AML-193 (cell line): ENCODE measurements around the gene TMEM229A.
"Not testable (repeated sequence)": the region's sequence is repeated elsewhere in the genome, so short reads cannot be mapped to it uniquely, and the experiment has no call there.

ENCODE experiments used
- DNase-seq, 2 experiments: peaks; one replicate each; lab custom pipeline; 2025; lab: John Stamatoyannopoulos, UW

TMEM229A gene

GRCh38 chr7:124031919-124032318 is 948 bp downstream of the TMEM229A start:
- DNase-seq: no peak

- no peak for DNase-seq
Observed at GRCh38 chr7:124031406-124031805, 1.5 kb downstream of the TMEM229A start.

- DNase-seq: no peak
Observed at GRCh38 chr7:124030964-124031363, 1.9 kb downstream of the TMEM229A start.

GRCh38 chr7:124029396-124030188 is 3.3 kb downstream of the TMEM229A start:
- DNase-seq: no peak

GRCh38 chr7:124027236-124027635 is 5.6 kb downstream of the TMEM229A start:
- DNase-seq: no peak

GRCh38 chr7:124024329-124024728 is 8.5 kb downstream of the TMEM229A start:
- not testable (repeated sequence) for DNase-seq

GRCh38 chr7:124022551-124022950 is 10.3 kb downstream of the TMEM229A start:
- no peak for DNase-seq

GRCh38 chr7:124020060-124020459 is 12.8 kb downstream of the TMEM229A start:
- DNase-seq: no peak

- DNase-seq: no peak
Observed at GRCh38 chr7:124013306-124013705, 19.6 kb downstream of the TMEM229A start.

- DNase-seq: no peak
Observed at GRCh38 chr7:124012864-124013263, 20.0 kb downstream of the TMEM229A start.

- no peak for DNase-seq
Observed at GRCh38 chr7:124009321-124009720, 23.5 kb downstream of the TMEM229A start.

GRCh38 chr7:124008296-124008695 is 24.6 kb downstream of the TMEM229A start:
- DNase-seq: not testable (repeated sequence)

GRCh38 chr7:123999703-124000102 is 33.2 kb downstream of the TMEM229A start:
- DNase-seq: no peak

- no peak for DNase-seq
Observed at GRCh38 chr7:123998921-123999320, 33.9 kb downstream of the TMEM229A start.

GRCh38 chr7:123996327-123996625 is 36.6 kb downstream of the TMEM229A start:
- DNase-seq: no peak

GRCh38 chr7:123995617-123996326 is 37.1 kb downstream of the TMEM229A start:
- DNase-seq: no peak

- DNase-seq: no peak
Observed at GRCh38 chr7:123994449-123994848, 38.4 kb downstream of the TMEM229A start.

GRCh38 chr7:123993996-123994395 is 38.9 kb downstream of the TMEM229A start:
- DNase-seq: no peak

GRCh38 chr7:123992913-123993518 is 39.9 kb downstream of the TMEM229A start:
- DNase-seq: no peak

GRCh38 chr7:123987445-123987844 is 45.4 kb downstream of the TMEM229A start:
- no peak for DNase-seq
